ENCODE measurements around the gene FOXD4L6.
"Not testable (repeated sequence)": the region's sequence is repeated elsewhere in the genome, so short reads cannot be mapped to it uniquely, and the experiment has no call there.

Gene FOXD4L6

DNA sequence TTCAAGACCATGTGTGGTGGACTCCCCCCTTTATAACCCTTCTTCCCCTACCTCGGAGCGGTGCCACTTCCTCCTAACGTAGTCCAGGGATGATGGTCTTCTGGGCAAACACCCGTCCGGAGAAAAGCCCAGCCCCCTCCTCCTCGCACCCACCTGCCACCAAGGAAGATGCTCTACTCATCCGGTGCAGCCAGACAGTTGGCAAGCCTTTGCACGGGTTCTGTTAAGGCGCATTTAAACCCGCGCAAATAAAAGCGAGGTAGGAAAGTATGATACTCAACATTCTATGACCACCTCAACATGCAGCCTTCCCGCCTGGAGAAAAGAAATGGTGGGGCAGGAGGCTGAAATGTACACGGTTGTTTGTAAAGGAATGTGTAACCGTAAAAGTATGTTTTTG is at the start of gene FOXD4L6:
Gene FOXD4L6, minus strand, starts transcription at position 101 of the 400 bp plus-strand sequence. CDS start 298 bp downstream, outside the sequence.
- DNase-seq, result not testable (repeated sequence)

DNA sequence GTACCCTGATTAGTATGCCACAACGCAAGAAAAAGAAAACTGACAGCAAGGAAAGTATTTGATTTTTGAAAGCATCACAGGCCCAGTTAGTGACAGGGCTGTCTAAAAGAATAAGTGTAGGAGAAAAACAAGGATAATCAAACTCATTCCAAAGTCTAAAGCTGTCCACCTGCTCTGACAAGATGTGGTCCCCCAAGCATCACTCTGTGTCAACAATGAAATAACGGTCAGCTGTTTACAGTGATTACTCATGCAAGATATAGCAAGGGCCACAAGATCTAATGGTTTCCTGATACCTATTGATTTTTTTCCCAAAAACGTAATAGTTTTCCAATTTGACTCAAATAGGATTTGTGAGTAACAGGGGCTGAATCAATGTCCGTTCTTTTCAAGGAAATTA is 46.5 kb upstream of the FOXD4L6 start:
- not testable (repeated sequence) for DNase-seq

DNA sequence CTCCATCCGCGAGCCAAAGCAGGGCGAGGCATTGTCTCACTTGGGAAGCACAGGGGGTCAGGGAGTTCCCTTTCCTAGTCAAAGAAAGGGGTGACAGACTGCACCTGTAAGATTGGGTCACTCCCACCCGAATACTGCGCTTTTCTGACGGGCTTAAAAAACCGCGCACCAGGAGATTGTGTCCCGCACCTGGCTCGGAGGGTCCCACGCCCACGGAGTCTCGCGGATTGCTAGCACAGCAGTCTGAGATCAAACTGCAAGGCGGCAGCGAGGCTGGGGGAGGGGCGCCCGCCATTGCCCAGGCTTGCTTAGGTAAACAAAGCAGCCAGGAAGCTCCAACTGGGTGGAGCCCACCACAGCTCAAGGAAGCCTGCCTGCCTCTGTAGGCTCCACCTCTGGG is 21.6 kb upstream of the FOXD4L6 start:
- not testable (repeated sequence) for DNase-seq

DNA sequence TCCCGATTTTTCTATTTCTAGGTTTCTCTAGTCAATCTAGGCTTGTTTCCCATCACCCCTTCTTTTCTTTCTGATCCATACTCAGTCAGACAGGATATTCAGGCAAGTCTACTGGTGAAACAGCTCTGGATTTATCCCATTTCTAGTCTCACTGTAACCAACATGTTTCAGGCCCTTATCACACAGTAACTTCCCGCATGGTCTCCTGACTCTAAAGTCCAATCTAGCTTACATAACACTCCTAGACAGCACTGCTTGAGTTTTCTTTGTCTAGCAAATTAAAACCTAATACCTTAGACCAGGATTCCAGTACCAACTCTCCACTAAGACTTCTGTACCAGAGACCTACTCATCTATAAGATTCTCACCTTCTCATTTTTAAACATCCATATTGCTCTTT is 13.4 kb upstream of the FOXD4L6 start:
- not testable (repeated sequence) for DNase-seq

DNA sequence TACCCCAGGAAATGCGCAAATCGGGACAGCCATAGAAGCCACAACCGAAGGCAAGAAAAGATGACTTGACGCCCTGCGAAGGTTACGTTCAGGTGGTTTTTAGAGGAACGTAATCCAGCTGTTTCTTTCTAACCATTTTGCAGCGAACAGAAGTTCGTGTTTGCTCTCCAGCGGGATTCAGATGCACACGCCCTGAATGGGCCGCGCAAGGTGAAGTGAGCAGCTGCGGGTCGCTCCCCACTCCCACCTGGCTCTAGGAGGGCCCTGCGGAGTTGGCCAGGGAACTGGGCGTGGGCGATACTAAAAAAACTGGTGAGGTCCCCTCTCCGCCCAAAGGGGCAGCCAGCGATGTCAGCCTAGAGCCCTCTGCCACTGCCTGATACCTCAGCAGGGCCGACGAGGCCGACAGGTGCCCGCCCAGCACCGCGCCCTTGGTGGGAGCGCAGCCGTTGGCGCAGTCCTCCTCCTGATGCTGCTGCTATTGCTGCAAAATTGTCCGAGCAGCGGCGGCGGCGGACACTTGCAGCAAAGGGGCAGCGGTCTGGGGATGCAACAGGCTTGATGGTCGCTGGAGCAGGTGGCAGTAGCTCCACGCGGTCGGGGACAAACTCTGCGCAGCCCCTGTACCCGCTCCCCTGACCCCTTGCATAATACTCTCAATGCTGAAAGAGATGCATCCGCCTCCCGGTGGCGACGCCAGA is 1.6 kb downstream of the FOXD4L6 start:
- not testable (repeated sequence) for DNase-seq

DNA sequence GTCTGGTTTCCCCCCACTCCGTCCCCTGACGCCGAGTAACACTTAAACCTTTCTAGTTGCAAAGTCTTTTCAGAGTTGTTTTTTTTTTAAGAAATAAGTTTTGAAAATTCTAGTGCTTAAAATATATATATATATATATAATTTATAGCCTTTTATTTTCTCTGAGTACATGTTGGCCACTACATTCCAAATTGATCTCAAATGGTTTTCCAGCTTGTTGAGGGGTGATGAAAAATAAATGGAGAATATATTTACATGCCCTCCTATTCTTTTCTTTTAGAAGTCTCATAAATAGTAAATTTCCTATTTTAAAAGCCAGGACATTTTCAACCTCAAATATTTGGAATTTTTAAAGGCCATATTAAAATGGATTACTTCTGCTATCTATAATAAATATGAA is 2.5 kb downstream of the FOXD4L6 start:
- not testable (repeated sequence) for DNase-seq

DNA sequence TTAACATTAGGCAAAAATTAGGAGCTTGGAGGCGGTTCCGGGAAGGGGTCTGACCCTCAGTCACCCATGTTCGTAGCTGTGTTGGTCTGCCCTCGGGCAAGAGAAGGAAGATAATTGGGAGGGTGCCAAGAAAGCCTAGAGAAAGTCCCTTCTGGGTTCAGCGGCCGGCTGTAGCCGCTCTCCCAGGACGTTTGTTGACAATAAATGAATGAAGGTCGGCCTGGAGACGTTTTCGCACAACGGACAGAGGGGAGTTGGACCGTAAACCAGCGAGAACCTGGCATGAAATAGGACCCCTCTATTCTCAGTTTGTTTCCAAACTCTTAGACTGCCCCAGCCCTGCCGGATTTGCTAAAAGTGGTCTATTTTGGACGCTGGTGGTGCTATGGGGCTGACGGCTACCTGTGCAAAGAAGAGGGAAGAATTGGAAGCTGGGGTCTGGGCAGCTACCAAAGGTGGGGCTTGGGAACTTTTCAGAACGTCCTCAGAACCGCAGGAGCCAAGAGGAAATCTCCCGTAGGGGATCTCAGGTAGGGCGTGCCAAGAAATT is 3.3 kb downstream of the FOXD4L6 start:
- DNase-seq, result not testable (repeated sequence)

DNA sequence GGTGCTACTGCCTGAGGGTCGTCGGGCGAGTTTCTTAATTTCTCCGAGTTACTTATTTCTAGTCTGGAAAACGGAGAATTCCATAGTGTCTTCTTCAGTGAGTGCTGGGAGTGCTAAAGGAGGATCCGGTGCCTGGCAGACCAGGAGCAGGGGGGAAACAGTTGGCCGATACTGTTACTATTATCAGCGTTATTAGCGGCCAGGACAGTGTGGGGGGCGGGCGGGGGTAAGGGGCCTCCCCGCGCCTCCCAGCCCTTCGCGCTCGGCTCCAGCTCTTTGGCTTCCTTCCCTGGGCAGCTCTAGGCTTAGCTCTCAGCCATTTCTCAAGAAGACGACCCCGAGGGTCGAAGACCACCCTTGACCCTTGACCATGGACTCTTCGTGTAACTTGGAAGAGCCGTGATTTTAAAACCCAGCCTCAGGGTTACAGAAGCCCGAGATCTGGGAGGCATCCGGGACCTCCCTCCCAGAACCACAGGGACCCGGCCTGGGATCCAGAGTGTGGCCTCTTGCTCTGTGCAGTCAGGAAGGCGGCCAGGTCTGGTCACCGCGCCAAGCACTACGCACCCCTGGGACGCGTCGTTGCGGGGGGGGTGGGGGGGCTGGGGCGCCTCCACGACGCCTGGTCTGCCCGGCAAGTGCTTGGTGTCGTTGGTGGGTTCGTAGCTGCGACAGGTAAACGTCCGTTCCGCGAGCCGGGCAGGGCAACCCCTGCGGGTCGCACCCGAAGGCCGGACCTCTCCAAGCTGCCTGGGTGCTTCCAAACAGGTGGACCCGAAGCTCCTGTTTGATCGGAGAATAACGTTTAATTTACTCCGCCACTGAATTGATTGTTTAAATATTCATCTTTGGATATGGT is 4.0 kb downstream of the FOXD4L6 start:
- DNase-seq, result not testable (repeated sequence)

DNA sequence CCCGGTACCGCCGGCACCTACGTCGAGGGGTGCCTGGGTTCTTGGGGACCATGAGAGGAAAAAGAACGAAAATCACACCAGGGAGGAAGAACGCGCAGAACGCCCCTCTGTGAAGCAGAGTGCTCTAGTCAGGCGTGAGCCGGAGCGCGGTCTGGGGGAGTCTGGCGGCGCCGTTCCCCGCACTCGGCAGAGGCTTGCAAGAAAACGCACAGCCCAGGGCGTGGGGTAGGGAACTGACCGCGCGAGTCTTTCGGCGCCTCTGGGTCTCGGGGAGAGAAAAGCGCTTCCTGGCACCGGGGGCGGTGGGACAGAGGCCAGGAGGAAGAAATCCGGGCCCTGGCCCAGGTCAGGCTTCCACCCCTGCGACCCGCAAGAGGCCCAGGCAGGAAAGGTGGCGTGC is 4.7 kb downstream of the FOXD4L6 start:
- not testable (repeated sequence) for DNase-seq

DNA sequence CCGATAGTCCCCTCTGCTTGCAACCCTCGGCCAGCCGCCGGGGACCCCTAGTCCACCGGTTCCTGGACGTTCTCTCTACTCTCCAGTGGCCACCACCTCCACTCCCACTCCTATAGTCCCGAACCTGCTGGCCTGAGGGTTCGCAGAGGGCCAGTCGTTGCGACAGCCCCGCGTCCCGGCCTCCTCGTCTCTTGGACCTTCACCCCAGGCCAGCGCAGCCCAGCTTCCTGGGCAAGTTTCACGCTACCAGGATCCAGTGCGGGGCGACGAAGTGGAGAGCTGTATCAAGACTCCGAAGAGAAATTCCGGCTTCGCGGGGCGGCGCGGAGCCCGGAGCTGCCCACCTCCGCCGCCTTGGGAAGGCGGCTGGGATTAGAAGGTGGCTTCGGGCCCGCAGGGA is 5.1 kb downstream of the FOXD4L6 start:
- DNase-seq, result not testable (repeated sequence)

DNA sequence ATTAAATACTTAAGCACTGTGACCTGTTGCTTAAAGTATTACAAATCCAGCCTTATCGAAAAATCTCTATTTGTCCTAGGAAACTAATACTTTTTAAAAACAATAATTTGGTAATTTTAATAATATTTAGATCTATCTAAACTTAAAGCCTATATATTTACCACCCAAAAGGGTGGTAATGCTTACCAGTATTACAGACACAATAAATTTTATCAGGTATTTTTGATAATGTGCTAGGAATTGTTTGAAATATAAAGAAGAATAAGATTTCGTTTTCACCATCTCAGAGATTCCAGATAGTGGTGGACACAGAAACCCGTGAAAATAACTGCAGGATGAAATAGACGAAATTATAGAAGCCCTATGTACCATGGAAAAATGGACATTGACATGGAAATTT is 7.8 kb downstream of the FOXD4L6 start:
- not testable (repeated sequence) for DNase-seq

DNA sequence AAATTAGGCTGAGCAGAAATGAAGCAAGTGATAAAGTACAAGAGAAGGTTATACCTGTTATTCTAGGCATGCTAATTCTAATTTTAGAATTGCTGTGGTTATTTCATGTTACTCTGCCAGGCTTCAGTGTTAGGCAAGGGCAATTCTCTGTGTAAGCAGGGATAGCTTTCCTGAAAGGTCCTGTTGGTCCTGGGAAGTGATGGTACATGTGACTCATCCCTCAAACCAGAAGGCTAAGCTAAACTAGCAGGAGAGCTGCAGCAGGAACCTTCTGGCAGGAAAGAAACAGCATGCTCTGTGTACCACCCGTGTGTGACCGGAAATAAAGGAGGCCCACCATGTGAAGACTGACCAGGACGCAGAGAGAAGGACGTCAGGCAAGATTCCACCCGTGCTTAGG is 8.8 kb downstream of the FOXD4L6 start:
- not testable (repeated sequence) for DNase-seq

DNA sequence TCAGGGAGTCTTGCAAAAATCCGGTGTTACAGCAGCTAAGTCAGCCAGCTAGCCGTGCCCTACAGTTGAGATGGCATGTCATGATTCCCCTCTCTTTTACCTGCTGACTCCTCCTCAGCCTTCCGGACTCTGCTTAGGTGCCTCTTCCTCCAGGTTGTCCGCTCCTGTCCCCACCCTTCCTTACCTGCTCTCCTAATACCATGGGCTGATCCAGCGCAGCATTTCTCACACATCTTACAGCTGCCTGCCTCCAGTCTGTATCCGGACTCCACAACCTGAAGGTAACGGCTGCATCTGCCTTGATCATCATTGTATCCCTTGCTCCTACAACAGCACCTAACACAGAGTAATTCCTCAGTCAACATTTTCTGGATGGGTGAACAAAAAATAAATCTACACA is 9.2 kb downstream of the FOXD4L6 start:
- not testable (repeated sequence) for DNase-seq

DNA sequence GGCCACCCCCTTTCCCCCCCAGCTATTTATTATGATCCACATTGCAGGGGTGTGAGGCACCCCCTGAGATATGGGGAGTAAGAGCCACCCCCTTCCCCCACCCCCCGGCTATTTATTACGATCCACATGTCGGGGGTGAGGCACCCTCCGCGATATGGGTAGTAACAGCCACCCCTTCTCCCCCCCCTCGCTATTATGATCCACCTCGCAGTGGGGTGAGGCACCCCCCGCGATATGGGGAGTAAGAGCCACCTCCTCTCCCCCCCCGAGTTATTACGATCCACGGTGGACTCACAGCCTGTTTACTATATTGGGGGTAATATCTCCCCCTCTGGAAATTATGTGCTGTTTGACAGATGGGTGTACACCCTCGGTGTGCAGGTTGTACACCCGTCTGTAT is 15.1 kb downstream of the FOXD4L6 start:
- DNase-seq, result not testable (repeated sequence)

DNA sequence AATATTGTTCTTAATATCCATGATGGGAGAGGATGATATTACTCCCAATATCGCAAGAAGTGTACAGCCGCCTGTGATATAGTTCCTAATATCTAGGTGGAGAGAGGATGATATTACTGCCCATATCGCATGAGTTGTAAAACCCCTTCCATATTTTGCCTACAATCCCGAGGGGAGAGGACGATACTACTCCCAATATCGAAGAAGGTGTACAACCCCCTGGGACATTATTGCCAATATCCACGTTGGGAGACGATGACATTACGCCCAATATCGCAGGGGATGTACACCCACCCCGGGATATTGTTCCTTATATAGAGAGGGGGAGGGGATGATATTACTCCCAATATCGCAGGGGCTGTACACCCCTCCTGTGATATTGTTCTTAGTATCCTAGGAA is 17.1 kb downstream of the FOXD4L6 start:
- not testable (repeated sequence) for DNase-seq

DNA sequence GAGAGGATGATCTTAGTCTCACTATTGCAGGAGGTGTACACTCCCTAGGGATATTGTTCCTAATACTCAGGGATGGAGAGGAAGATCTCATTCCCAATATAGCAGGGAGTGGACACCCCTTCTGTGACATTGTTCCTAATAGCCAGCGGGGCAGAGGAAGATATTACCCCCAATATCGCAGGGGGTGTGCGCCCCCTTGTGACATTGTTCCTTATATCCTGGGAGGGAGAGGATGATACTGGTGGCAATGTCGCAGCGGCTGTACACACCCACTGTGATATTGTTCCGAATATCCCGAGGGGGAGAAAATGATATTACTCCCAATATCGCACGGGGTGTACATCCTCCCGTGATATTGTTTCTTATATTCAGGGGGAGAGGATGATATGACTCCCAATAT is 17.6 kb downstream of the FOXD4L6 start:
- DNase-seq, result not testable (repeated sequence)

DNA sequence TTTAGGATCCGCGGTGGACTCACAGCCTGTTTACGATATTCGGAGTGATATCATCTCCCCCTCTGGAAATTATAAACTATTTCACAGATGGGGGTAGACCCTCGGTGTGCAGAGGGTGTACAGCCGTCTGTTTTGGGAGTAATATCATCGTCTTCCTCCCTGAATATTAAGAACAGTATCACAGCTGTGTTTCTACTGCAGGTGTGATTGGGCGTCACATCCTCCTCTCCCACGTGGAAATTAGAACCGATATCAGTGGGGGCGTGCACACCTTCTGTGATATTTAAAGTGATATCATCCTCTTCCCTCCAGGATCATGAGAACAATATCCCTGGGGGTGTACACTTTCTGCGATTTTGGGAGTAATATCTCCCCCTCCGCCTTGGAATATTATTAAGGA is 19.2 kb downstream of the FOXD4L6 start:
- DNase-seq, result not testable (repeated sequence)

DNA sequence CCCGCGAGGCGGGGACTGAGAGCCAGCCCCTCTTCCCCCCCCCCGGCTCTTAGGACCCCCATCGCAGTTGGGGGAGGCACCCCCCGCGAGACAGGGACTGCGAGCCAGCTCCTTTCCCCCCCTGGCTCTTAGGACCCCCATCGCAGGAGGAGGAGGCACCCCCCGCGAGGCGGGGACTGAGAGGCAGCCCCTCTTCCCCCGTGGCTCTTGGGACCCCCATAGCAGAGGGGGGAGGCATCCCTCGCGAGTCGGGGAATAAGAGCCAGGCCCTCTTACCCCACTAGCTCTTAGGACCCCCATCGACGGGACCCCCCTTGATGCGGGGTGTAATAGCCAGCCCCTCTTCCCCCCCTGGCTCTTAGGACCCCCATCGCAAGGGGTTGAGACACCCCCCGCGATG is 19.7 kb downstream of the FOXD4L6 start:
- not testable (repeated sequence) for DNase-seq

DNA sequence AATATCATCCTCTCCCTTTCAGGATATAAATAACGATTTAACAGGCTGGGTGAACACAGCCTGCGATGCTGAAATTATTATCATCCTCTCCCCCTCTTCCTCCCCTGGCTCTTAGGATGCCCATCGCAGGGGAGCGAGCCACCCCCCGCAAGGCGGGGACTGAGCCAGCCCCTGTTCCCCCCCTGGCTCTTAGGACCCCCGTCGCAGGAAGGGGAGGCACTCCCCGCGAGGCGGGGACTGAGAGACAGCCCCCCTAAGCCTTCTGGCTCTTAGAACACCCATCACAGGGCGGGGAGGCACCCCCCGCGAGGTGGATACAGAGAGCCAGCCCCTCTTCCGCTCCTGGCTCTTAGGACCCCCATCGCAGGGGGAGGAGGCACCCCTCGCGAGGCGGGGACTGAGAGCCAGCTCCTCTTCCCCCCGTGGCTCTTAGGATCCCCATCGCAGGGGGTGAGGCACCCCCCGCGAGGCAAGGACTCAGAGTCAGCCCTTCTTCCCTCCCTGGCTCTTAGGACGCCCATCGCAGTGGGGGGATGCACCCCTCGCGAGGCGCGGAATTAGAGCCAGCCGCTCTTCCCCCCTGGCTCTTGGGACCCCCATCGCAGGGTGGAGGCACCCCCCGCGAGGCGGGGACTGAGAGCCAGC is 21.9 kb downstream of the FOXD4L6 start:
- not testable (repeated sequence) for DNase-seq

DNA sequence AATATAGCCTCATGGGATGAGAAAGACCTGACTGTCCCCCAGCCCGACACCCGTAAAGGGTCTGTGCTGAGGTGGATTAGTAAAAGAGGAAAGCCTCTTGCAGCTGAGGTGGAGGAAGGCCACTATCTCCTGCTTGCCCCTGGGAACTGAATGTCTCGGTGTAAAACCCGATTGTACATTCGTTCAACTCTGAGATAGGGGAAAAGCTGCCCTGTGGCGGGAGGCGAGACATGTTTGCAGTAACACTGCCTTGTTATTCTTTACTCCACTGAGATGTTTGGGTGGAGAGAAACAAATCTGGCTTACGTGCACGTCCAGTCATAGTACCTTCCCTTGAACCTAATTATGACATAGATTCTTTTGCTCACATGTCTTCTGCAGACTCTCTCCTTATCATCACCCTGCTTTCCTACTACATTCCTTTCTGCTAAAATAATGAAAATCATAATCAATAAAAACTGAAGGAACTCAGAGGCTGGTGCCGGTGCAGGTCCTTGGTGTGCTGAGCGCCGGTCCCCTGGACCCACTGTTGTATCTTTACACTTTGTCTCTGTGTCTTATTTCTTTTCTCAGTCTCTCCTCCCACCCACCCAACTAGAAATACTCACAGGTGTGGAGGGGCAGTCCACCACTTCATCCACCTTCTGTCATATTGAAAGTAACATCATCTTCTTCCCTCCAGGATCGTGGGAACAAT is 22.8 kb downstream of the FOXD4L6 start:
- not testable (repeated sequence) for DNase-seq

DNA sequence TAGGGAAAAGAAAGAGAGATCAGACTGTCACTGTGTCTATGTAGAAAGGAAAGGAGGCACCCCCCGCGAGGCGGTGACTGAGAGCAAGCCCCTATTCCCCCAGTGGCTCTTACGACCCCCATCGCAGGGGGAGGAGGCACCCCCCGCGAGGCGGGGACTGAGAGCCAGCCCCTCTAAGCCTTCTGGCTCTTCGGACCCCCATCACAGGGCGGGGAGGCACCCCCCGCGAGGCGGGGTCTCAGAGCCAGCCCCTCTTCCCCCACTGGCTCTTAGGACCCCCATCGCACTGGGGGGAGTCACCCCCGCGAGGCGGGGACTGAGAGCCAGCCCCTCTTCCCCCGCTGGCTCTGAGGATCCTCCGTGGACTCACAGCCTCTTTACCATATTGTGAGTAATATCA is 23.9 kb downstream of the FOXD4L6 start:
- not testable (repeated sequence) for DNase-seq

DNA sequence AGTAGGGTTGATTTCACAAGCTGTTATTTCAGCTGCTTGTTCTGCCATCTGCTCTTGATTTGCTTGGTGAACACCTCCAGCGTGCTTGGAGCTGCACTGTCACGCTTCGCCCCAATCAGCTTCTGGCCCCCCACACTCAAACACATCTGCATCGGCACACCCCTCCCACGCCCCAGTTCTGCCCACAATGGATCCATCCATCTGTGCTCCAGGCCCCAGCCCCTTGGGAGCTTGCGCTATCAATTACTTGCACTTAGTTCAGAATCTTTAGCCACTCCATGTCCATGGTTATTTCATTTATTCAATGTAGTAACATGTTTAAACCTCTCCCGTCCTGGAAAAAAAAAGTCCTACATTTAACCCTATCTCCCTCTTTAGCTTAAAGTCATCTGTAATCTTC is 28.0 kb downstream of the FOXD4L6 start:
- DNase-seq, result not testable (repeated sequence)
